Measurements from ENCODE around the gene KCNQ1OT1.

GRCh38 chr11:2570211-2570811, 129.5 kb downstream of the KCNQ1OT1 start:
- TF ChIP-seq ARID4B (CRISPR knock-in tag; IDR thresholded peaks at IDR 0.05) (no peak), CHD2 (IDR thresholded peaks at IDR 0.05; ENCODE audit: low read depth, low read length) (no peak), SMC3 (conservative IDR thresholded peaks at IDR 0.05; ENCODE audit: insufficient read depth, low read depth, low read length) (no peak), MTA1 (IDR thresholded peaks at IDR 0.05; ENCODE audit: borderline replicate concordance) (no peak), JUND (IDR thresholded peaks at IDR 0.05; ENCODE audit: borderline replicate concordance, low read depth, low read length) (no peak), JUND (tag; IDR thresholded peaks at IDR 0.05; ENCODE audit: borderline replicate concordance, low read depth, low read length) (no peak), SMARCC2 (IDR thresholded peaks at IDR 0.05; ENCODE audit: low read depth) (no peak), KLF1 (tag; IDR thresholded peaks at IDR 0.05) (no peak), CTCF (IDR thresholded peaks at IDR 0.05 in 2 of 3, conservative IDR thresholded peaks at IDR 0.05 in 1 of 3; ENCODE audit: insufficient read depth in 2 of 3, low read depth in 1 of 3, low read length in 3 of 3) (no peak), PPARD (CRISPR knock-in tag; IDR thresholded peaks at IDR 0.05) (no peak), PHF8 (IDR thresholded peaks at IDR 0.05; ENCODE audit: borderline replicate concordance, low read length) (no peak), ZNF24 (IDR thresholded peaks at IDR 0.05) (no peak), EZH2 (IDR thresholded peaks at IDR 0.05; ENCODE audit: borderline replicate concordance, low read depth, low read length) (no peak), ZBED1 (IDR thresholded peaks at IDR 0.05) (no peak)
